SKM-1 (cell line): Measurements from ENCODE around the gene KCNK4.
"Not testable (repeated sequence)": the region's sequence is repeated elsewhere in the genome, so short reads cannot be mapped to it uniquely, and the experiment has no call there.

ENCODE experiments used
- DNase-seq: peaks from one replicate; lab custom pipeline; 2025; ENCODE audit not compliant: unreplicated experiment; lab: John Stamatoyannopoulos, UW

The KCNK4 gene

GRCh38 chr11:64291262-64291751 is at the start of gene KCNK4:
TSS of gene KCNK4 (plus strand) at chr11:64291302. CDS start at chr11:64293019, 1,717 bp downstream.
- DNase-seq, result no peak

DNA sequence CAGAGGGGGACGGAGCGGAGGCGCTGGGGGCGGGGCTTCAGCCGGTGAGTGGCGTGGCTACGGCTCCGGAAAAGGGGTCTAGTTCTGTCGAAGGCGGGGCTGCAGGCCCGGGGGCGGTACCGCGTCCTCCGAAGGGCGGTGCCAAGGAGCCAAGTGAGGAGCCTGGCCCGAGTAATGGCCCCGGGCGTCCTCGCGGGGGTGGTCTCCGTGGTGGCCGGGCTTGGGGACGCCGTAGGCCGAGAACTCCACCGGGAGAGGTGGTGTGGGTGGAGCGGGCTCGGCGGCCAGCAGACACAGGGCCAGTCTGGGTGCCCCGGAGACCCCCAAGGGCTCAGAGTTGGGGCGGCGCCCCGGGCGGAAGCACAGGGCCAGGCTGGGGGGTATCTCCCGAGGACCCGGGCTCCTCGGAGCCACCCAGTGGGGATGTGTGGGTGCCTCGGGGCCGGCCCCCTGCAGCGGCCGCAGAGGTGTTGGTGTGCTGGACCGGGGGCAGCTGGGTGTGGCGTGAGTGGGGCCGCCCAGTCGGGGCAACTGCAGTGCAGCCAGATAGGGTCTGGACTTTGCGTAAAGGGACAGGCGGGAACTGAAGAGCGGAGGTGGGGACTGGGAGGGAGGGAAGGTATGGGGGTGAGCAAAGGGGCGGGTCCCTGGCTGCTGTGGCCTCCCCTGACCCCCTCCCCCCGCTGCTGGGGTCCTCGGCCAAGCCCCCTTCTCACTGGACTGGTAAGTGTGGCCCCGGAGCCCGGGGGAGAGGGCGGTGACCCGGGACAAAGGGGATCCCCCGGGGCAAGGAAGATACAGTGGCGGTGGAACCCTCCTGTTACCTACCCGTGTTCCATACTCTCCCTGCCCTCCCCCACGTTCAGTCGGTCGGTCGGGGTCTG is 49.4 kb upstream of the KCNK4 start:
- DNase-seq, result no peak

GRCh38 chr11:64243236-64243854 is 47.8 kb upstream of the KCNK4 start:
- DNase-seq, result no peak

- no peak for DNase-seq
These were observed 47.0 kb upstream of the KCNK4 start for GRCh38 chr11:64244107-64244506.

DNA sequence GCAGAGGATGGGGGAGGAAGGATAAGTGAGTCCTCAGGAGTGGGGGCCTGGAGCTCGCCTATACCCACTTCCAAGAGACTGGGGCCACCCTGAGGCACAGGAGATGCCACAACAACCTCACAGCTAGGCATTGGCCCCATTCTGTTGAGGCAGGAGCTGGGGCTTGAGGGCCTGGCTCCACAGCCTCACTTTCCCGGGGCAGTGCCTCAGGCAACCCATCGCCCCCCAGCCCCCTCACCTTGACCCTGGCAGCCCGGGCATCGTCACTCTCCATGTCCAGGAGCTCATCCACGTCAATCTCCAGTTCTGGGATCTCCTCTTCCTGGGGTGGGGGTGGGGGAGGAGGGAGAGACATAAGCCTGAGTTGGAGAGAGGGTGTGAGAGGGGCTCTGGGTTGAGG is 46.1 kb upstream of the KCNK4 start:
- DNase-seq, result no peak

- no peak for DNase-seq
These were observed 45.7 kb upstream of the KCNK4 start for GRCh38 chr11:64245401-64245796.

- DNase-seq, result no peak
These were observed 45.1 kb upstream of the KCNK4 start for GRCh38 chr11:64245797-64246620.

DNA sequence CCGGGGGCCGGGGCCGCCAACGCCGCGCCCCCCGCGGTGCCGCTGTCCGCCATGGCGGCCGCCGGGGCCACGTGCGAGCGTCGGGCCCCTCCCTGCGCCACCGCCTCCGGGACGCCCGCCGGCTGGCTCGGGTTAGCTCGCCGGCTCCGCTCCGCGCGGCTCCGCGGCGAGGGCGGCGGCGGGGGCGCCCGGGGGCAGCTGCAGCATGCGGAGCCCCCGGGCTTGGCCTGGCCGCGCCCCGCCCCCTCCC is 44.6 kb upstream of the KCNK4 start:
- not testable (repeated sequence) for DNase-seq

DNA sequence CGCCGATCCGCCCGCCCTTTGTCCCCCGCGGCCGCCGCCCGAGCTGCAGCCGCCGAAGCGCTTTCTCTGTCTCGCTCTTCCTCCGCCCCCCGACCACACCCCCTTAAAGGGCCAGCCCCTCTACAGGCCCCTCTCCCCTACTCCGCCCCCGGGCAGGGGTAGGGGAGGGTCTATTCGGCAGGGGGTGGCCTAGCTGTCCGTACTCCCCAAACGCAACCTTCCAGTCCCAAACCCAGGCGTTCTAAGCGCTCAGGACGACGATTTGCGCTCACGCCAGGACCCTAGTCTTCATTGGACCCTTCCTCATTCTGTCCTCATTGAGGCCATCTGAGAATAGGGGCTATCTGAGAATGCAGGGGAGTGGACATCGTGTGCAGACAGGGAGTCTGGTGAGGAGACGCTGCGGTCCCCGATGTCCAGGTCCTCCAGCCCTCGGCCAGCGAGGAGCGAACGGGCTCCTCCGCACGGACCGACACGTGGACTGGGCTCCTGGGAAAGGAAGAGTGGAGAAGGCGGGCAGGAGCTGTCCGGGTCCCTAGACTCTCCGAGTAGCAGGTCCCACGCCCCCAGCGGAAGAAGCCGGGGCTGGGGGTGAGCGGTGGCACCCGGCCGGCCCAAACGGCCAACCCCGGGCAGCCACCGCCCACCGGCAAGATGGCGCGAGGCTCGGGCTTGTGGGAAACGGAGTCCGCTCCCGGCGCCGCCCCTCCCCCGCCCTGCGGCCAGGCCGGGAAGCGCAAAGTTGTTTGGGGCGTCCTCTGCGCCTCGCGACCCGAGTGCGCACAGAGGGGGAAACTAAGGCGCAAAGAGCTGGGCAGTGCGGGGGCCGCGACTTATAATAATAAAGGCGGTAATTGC is 44.0 kb upstream of the KCNK4 start, which contains the start of gene PPP1R14B:
PPP1R14B (minus strand) TSS at position 73 of the 858 bp plus-strand sequence. CDS start 270 bp downstream, outside the sequence.
- peak; percentile 59 for DNase-seq

DNA sequence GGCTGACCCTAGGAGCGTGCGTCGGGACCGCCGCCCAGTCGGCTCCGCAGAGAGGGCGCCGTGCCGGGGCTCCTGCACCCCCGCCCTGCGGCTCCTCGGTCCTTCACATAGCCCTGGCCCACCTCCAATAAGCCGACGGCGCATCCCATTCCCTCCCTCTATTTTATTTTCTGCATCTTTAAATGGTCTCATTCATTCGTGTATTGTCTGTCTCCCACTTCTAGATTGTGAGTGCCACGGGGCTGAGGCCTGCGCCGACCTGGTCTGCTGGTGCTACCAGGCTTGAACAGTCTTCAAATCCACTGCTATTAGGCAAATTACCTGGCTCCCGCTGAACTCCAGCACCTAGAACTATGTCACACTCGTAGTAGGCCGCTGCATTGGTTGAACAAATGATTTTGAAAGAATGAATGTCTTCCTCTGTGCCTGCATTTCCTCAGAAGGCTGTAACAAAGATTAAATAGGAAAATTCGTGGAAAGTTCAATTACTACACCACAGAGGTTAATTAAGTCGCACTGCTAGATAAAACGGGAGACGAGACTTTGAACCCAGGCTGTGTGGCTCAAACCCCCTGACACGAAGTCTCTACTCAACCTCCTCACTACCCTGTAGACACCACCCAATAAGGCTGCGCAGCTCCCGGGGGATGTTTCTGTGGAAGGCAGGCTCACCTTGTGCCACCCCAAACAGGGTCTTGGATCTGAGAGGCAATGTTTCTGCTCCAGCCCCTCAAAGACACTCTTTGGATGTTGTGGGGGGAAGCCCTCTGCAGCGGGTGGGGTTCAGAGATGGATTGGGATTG is 43.2 kb upstream of the KCNK4 start:
- no peak for DNase-seq

DNA sequence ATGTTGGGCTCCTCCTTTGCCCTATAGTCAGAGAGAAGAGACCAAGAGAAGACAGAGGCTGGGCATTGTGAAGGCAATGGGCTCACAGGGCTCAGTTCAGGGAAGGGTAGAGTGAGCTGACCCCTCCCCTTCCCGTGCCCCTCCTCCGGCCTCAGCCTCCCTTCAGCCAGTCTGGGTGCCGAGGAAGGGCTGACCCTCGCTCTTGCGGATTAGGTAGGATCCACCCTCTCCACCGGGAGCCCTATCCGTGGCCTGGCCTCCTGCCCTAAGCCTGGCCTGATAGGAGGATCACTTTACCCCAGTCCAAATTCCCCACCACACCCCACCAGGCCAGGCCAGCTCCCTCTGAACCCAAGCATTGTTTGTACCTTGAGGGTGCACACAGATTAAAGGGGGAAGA is 42.5 kb upstream of the KCNK4 start:
- DNase-seq, result no peak

- no peak for DNase-seq
These were observed 42.1 kb upstream of the KCNK4 start for GRCh38 chr11:64249038-64249437.

DNA sequence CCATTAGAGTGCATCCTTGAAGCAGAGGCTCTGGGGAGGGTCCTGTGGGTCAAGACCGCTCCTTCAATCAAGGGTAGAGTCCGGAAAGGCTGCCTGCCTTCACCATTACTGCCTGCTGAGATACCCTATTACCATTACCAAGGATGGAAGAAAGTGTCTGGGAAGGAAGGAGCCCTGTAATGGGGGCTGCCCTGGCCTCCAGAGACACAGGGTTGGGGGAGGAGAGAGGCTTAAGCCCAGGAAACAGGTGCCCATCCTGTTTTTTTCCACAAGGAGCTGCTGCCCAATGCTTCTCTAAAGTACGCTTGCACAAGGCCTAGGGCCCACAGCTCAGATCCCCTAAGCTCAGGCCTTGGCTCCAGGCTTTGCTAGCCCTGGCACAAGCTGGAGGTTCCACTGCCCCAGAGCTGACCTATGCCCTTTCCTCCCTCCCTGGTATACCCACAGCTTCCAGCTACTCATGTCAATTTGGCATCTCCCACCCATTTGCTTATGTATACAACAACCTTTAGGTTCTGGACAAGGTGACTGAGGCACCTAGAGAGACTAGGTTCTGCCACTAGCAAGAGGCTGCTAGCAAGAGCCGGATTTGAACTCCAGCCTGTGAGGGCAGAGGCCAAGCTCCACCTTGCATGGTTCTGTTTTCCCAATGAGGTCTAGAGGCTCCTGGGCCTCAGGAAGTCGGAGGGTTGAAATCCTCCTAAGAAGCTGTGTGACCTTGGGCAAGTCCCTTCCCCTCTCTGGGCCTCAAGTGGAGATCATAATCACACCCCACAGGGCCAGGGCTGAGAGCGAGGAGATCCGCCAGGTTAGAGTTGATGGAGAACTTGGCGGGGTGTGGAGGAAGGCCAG is 41.3 kb upstream of the KCNK4 start:
- DNase-seq, result no peak

DNA sequence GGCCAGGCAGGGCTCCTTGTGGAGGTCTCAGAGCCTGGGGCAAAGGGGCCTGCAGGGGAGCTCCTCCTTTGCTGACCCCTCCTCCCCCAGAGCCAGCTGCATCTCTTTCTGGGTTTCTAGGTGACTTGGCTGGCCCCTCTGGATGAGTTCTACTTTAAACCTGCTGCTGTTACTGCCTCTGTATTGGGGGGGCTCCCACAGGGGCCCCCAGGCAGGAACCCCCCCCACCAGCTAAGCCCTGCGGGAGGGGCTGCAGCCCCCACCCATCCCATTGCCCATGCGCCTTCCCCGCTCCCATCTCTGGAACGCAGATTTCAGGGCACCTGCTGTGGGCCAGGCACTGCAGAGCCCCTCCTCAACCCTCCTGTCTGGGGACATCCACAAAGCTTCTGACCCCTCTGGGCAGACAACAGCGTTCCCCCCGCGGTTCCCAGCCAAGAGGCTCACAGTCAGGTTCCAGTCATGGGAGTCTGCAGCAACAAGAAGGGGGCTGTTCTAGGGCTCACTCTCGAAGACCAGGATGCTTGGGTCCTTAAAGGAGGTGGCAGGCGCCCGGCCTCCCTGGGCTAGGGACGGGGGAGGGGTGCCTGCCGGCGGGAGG is 40.6 kb upstream of the KCNK4 start:
- no peak for DNase-seq

DNA sequence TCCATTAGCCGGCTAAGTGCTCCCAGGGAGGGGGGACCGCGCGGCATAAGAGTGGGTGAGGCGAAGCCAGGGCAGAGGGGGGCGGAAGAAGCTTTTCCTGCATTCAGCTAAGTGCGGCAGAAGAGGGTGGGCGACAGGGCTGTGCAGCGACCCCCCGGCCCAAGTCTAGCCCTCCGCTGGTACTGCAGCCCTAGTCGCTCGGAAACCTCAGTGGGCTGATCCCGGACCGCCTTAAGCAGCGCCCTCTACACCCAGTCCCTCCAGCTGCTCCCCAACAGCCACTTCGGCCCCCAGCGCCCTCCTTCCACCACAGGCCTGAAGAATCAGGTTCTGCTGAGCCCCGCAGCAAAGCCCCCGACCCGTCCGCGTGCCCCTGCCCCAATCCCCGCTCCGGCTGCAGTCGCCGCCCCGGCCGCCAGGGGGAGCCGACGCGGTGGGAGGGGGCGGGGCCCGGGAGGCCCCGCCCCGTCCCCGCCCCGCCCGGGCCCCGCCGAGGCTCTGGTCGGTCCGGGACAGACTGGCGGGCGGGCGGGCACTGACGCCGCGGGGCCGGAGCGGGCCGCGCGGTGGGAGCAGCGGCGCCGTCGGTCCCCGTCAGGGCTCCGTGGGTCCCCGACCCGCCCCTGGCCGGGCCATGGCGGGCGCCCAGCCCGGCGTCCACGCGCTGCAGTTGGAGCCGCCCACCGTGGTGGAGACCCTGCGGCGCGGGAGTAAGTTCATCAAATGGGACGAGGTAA is 39.9 kb upstream of the KCNK4 start, which contains the start of gene PLCB3:
PLCB3 (plus strand) TSS at position 515 of the 737 bp plus-strand sequence; CDS start at position 635, 120 bp downstream.
- no peak for DNase-seq

DNA sequence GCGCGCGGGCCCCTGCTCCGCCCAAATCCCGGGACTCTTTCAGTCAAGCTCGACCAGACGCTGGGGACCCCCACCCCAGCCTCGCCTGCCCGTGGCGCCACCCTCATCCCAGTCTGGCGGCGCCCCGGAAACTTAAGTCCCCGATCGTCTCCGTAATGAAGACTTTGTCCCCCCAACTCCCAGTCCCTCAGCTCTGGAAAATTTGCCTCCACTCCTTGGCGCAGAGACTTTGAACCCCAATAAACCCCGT is 39.4 kb upstream of the KCNK4 start:
- DNase-seq, result no peak

DNA sequence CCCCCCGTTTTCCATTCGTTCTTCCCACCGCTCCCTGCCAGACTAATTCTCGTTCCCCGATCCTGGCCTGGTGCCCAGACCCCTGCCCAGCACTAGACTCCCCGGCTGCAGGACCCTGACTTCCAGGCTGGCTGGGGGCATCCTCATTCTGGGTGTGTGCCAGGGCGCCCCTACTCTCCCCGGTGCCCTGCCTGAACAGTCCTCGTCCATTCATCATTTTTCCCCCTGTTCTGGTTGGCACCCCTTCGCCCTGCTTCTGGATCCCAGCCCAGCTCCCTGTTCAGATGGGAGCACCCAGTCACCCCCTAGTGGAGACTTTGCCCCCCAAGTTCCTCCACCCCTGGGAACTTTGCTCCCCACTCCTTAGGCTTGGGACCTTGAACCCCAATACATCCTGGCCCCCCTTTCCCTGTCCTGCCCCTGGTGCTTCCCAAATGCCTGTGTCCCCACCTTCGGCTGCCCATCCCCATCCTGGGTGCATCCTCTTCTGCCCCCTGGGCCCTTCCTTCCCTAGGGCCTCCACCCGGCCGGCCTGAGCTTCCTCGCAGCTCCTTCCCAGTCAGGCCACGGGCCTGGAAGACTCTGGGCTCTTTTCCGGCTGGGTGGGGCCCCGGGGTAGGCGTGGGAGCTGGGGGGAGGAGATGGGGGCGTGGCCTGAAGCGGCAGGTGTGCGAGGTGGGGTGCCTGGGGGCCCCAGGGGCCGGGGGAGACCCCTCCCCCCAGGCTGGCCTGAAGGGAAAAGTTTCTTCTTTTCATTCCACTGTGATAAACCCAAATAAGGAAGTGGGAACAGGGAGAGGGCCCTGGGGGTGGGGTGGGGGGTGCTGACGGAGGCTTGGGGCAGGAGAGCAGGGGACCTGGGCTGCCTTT is 38.9 kb upstream of the KCNK4 start:
- no peak for DNase-seq
